Activated gamma-delta T cell treated with anti-CD3 and anti-CD28 coated beads, Interleukin-2, amount 50 U/mL, for 16 hours (primary cell): ENCODE measurements around the gene NR3C1.

Experiments
- DNase-seq: peaks from one replicate; pipeline ENCODE4 v3.0.0-alpha.2; 2020; ENCODE audit warnings: low read depth

NR3C1 gene

DNA sequence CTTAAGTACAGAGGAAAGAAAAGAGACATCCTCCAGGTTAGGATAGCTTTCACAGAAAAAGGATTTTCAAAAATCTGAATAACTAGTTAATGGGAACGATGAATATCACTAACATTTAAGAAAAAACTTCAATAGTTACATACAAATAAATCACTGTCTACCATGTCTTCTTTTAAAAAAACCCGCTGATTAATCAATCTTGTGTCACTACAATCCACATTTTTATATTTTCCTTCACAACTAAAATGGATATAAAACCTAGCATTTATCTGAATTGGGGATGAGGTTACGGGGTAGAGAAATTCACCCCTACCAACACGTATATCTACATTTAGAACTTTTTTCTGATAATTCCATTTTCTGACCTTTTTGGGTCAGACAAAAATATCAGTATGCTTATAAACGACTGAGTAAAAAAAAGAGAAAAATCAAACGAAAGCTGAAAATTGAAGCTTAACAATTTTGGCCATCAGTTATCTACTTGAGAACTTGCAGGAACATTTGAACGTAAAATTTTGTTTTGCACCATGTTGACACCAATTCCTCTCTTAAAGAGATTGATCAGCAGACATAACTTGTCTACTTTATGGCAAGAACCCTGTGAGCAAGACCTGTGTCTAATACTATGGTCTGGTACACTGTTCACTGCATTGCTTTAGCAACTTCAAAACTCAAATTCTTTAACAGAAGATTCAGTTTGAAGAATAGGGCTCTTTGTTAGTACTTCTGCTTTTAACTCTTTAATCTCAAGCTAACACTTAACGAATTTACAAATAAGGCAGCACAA lies 4.8 kb downstream of the NR3C1 start:
- DNase-seq = no peak

GRCh38 chr5:143398053-143398355 lies 5.5 kb downstream of the NR3C1 start:
- DNase-seq = no peak

DNA sequence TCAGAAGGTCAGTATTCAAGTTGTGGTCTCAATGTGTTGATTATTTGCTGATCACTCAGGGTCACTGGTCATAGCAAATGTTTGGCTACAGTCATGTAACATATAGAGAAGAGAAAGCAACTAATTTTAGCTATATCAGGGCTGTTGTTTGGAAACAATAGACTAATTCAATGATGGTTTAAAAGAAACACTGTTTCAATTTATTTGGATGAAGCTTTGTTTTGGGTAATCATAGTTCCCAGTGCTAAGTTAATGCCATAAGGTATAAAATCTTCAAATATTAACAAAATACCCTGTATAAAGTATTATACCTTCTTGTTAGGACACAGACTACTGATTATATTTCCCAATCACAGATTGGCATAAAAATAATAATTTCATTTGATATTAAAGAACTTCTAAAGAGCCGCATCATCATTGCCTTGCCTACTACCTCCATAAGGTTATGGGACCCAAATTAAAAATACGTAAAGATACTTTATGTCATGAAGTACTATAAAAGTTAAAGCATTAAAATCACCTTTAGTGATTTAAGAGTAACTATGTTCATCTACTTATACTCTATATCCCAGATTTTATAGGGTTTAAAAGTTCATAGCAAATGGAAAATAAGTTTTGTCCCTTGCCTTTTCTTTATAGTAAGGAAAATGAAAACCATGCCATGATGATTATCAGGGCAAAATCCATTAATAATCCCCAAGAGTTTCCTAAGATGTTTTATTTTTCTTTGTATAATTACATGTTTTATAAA lies 6.0 kb downstream of the NR3C1 start:
- DNase-seq = no peak

GRCh38 chr5:143396353-143396940 lies 7.0 kb downstream of the NR3C1 start:
- no peak for DNase-seq

DNA sequence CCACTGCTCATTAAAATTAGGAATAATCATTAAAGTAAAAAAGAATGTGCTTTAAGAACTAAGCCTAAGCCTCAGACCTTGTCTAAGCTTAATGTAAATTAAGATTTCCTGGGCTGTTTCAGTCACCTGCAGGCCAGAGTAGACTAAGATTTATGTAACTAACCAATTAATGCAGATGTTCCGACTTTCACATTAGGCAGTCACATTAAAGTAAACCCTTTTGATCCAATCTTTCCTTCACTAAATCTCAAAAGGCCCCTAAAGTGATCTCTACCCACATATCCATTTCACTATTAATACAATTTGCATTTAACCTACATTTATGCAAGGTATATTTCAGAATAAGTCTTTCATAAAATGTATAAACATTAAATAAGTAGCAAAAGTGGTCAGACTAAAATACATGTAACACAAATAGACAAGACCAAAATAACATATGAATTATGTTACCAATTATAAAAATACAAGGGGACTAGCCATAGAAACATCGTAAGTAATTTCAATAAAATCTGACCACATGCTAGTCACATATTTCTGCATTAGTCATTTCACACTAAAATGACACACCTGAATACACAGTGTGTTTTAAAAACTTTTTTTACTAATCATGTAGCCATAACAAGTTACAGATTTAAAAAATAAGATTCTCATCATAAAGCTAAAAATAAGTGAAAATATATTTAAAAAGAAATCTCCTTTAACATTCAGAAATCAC lies 7.7 kb downstream of the NR3C1 start:
- no peak for DNase-seq

GRCh38 chr5:143393524-143393923 lies 10.0 kb downstream of the NR3C1 start:
- DNase-seq = no peak

GRCh38 chr5:143390941-143391340 lies 12.5 kb downstream of the NR3C1 start:
- DNase-seq = no peak

GRCh38 chr5:143390258-143390657 lies 13.2 kb downstream of the NR3C1 start:
- no peak for DNase-seq

DNA sequence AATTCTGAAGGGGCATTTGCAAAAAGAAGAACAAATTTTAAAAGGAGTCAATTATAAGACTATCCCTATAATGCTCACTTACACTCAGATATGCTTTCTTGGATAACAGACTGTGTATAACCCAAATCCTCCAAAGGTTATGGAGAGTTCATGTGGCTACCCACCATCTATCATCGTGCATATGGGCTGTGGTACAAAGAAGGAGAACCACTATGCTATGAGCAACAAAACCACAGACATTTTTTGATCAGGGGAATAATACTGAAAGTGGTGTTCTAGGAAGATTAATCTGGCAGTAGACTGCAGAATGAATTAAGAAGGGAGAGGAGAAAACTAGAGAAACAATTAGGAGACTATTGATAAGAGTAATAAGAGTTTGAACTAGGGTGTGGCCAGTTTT lies 16.8 kb downstream of the NR3C1 start:
- DNase-seq = no peak

- DNase-seq = no peak
Observed at GRCh38 chr5:143384865-143385657, 18.4 kb downstream of the NR3C1 start.

DNA sequence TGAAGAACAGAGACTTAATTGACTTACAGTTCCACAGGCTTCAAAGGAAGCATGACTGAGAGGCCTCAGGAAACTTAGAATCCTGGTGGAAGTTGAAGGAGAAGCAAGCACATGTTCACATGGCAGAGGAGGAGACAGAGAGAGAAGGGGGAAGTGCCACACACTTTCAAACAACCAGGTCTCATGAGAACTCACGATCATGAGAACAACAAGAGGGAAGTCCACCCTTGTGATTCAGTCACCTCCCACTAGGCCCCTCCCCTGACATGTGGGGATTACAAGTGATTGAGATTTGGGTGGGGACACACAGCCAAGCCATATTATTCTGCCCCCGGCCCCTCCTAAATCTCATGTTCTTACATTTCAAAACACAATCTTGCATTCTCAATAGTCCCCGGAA lies 19.5 kb downstream of the NR3C1 start:
- no peak for DNase-seq

GRCh38 chr5:143379606-143380005 lies 23.9 kb downstream of the NR3C1 start:
- no peak for DNase-seq

DNA sequence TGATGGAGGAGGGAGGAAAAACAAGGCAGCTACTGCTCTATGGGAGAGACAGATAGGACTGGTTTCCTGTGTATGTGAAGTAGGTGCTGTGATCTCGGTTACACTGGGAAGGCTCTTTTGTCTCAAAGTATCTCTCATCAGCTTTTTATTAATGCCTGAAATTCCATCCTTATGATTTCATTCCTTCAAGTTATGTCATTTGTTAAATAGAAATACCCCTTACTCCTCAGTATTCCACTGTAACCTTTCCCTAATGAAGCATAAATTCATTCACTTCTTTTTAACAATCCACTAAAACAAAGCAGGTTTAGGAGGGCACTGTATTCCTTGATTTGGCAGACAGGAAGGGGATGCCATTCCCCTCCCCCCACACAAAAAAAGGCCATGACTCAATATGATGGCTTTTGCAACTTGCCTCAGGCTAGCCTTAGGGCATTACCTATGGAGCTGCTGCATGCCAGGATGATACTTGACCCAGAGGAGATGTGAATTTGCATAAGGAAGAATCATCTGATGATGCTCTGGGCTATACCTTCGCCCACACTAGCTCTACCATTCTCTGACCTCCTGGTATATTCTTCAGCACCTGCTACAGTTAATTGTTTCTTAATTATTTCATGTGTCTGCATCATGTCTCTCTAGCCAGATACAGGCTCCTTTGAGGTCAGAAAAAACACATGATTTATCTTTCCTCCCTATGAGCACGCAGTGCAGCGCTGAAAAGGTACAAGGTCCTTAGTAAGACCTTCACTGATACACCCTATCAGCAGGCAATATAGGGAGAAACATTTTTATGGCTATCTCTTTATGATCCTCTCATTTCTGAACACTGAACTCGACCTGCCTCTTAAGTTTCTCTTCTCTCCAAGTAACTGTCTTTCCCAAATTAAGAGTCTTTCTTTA lies 26.3 kb downstream of the NR3C1 start:
- DNase-seq = no peak

DNA sequence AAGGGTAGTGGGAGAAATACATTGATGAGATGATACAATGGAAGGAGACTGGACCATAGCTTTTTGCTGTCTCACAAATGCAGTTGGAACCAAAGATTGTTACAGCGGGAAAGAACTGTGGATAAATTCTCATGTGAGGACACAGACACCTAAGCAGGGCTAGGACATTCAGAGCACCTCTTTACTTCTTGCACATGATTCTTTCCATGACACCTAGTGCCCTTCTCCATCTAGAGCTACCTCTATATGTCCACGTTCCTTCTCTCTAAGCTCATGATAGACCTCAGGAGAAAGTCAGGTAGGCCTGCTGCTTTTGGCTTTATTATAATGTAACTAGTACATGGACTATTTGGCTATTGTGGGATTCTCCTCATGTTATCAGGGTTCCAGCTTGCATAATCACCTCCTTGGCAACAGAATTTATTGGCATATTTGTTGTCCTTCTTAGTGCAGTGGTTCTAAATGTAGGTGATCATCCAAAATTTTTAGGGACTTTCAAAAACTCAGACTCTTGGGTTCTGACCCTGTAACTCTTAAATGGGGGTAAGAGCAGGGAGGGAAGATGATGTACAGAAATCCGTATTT lies 27.2 kb downstream of the NR3C1 start:
- DNase-seq = no peak

DNA sequence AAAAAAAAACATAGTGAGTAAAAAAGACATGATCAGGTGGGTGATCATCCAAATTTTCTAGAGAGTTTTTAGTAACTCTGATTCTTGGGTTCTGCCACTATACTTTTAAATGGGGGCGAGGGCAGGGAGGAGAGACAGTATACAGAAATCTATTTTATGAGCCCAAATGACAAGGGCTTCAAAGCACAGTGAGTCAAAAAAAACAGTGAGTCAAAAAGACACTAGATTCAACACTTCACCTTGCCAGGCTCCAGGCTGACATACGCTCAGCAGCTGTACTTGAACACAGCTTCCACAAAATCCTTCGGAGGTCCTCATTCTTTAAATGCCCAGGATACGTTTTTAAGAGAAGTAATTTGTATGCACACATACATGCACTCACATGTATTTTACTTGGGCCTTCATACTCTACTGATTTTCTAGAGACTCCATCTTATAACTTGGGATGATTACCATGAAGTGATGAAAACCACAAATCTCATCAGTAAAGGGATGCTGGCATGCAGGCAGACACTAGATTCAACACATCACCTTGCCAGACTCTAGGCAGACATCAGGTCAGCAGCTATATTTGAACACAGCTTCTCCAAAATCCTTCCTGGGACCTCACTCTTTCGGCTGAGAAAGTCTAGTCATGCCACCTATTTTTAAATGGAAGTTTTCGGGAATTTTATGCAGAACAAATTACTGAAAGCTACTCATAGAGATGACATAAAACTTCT lies 28.8 kb downstream of the NR3C1 start:
- DNase-seq = no peak

GRCh38 chr5:143373076-143373475 lies 30.4 kb downstream of the NR3C1 start:
- DNase-seq = no peak

GRCh38 chr5:143372187-143372829 lies 31.2 kb downstream of the NR3C1 start:
- no peak for DNase-seq

DNA sequence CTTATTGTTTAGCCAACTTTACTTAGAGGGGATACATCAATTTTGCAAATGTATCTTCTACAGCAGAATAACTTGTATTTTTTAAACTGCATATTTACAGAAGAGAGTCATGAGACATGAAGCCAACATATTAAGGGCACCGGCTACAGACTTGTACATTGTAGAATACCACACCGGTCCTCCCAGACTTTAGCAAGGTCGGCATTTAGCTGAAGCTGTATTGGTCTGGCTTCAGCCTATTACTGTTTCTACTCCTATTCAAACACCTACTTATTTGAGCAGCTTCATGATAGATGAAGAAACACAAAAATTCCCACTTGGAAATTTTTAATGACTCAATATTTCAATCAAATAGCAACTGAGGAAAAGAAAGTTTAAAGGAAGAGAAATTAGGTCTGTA lies 33.0 kb downstream of the NR3C1 start:
- no peak for DNase-seq

- DNase-seq = no peak
Observed at GRCh38 chr5:143364061-143364460, 39.4 kb downstream of the NR3C1 start.
